T-helper 2 cell treated with Interferon-gamma antibody and Interleukin-4, amounts not matched to agents 5 μg/mL and 100 μg/mL, for 36 hours (primary cell): ENCODE results near the gene C19orf67.
"Not testable (repeated sequence)": the region's sequence is repeated elsewhere in the genome, so short reads cannot be mapped to it uniquely, and the experiment has no call there.

ENCODE experiments used
- DNase-seq: peaks from one replicate; pipeline ENCODE4 v3.0.0; 2021; ENCODE audit warnings: low spot score
- H3K27ac Mint-ChIP-seq: one replicate; pipeline ENCODE4 v1.8.0; 2021; ENCODE audit warnings: mild to moderate bottlenecking, mixed read lengths
- H3K27me3 Mint-ChIP-seq: one replicate; pipeline ENCODE4 v1.8.0; 2021; ENCODE audit warnings: low read depth, mixed read lengths
- H3K36me3 Mint-ChIP-seq: one replicate; pipeline ENCODE4 v1.8.0; 2021; ENCODE audit warnings: low read depth, mixed read lengths
- H3K4me1 Mint-ChIP-seq: one replicate; pipeline ENCODE4 v1.8.0; 2021; ENCODE audit warnings: low read depth, mixed read lengths
- H3K4me3 Mint-ChIP-seq: one replicate; pipeline ENCODE4 v1.8.0; 2022; ENCODE audit warnings: mild to moderate bottlenecking, moderate library complexity, mixed read lengths
- H3K9me3 Mint-ChIP-seq: one replicate; pipeline ENCODE4 v1.8.0; 2021; ENCODE audit warnings: mixed read lengths

The C19orf67 gene

GRCh38 chr19:14051980-14052379 lies 33.6 kb downstream of the C19orf67 start:
- H3K27me3 Mint-ChIP-seq: peaks cover 5% of the 10 kb centered on the region
- H3K4me3 Mint-ChIP-seq: no peak overlapping the region
- no peak overlapping the region for H3K27ac Mint-ChIP-seq
- DNase-seq: no peak
- peaks cover 54% of the 10 kb centered on the region for H3K36me3 Mint-ChIP-seq
- no peaks in the 10 kb centered on the region for H3K9me3 Mint-ChIP-seq
- H3K4me1 Mint-ChIP-seq: peaks cover 1% of the 10 kb centered on the region

GRCh38 chr19:14050961-14051360 lies 34.6 kb downstream of the C19orf67 start:
- not testable (repeated sequence) for H3K4me3 Mint-ChIP-seq
- peaks cover 62% of the 10 kb centered on the region for H3K36me3 Mint-ChIP-seq

GRCh38 chr19:14050512-14050911 lies 35.1 kb downstream of the C19orf67 start:
- H3K27ac Mint-ChIP-seq: no peak overlapping the region
- H3K4me3 Mint-ChIP-seq: no peak overlapping the region
- peaks cover 65% of the 10 kb centered on the region for H3K36me3 Mint-ChIP-seq
- H3K27me3 Mint-ChIP-seq: peaks cover 2% of the 10 kb centered on the region
- no peaks in the 10 kb centered on the region for H3K4me1 Mint-ChIP-seq
- H3K9me3 Mint-ChIP-seq: no peaks in the 10 kb centered on the region
- no peak for DNase-seq

More at GRCh38 chr19:14050961-14051360, 34.6 kb downstream of the C19orf67 start:
- not testable (repeated sequence) for DNase-seq, H3K27me3 Mint-ChIP-seq, H3K27ac Mint-ChIP-seq, H3K9me3 Mint-ChIP-seq, H3K4me1 Mint-ChIP-seq

- peaks cover 58% of the 10 kb centered on the region for H3K36me3 Mint-ChIP-seq
- no peaks in the 10 kb centered on the region for H3K9me3 Mint-ChIP-seq
- no peaks in the 10 kb centered on the region for H3K4me1 Mint-ChIP-seq
- H3K4me3 Mint-ChIP-seq: no peak overlapping the region
- peak; percentile 51 for DNase-seq
- H3K27me3 Mint-ChIP-seq: no peaks in the 10 kb centered on the region
- H3K27ac Mint-ChIP-seq: no peak overlapping the region
Observed at GRCh38 chr19:14048443-14049153, 37.0 kb downstream of the C19orf67 start.

- DNase-seq, H3K27me3 Mint-ChIP-seq, H3K27ac Mint-ChIP-seq, H3K4me3 Mint-ChIP-seq, H3K9me3 Mint-ChIP-seq, H3K4me1 Mint-ChIP-seq: not testable (repeated sequence)
- H3K36me3 Mint-ChIP-seq: peaks cover 61% of the 10 kb centered on the region
Observed at GRCh38 chr19:14047866-14048265, 37.7 kb downstream of the C19orf67 start.

- H3K9me3 Mint-ChIP-seq, H3K4me1 Mint-ChIP-seq, H3K4me3 Mint-ChIP-seq, H3K27me3 Mint-ChIP-seq: not testable (repeated sequence)
- peak; percentile 16 for DNase-seq
- Mint-ChIP-seq H3K36me3 (peaks cover 51% of the 10 kb centered on the region), H3K27ac (peak overlapping the region; percentile 77)
Observed at GRCh38 chr19:14042659-14043608, 42.6 kb downstream of the C19orf67 start.

GRCh38 chr19:14039181-14039580 lies 46.4 kb downstream of the C19orf67 start:
- Mint-ChIP-seq H3K27ac (no peak overlapping the region), H3K9me3 (no peaks in the 10 kb centered on the region), H3K4me1 (peaks cover 6% of the 10 kb centered on the region), H3K36me3 (peaks cover 47% of the 10 kb centered on the region), H3K4me3 (no peak overlapping the region), H3K27me3 (no peaks in the 10 kb centered on the region)
- DNase-seq: no peak

GRCh38 chr19:14035706-14036105 lies 49.9 kb downstream of the C19orf67 start:
- Mint-ChIP-seq H3K27ac (no peak overlapping the region), H3K9me3 (no peaks in the 10 kb centered on the region), H3K4me3 (no peak overlapping the region), H3K4me1 (peaks cover 13% of the 10 kb centered on the region), H3K27me3 (no peaks in the 10 kb centered on the region), H3K36me3 (peaks cover 40% of the 10 kb centered on the region)
- no peak for DNase-seq

- not testable (repeated sequence) for DNase-seq, H3K4me3 Mint-ChIP-seq, H3K27me3 Mint-ChIP-seq, H3K27ac Mint-ChIP-seq, H3K9me3 Mint-ChIP-seq
- Mint-ChIP-seq H3K4me1 (peaks cover 13% of the 10 kb centered on the region), H3K36me3 (peaks cover 40% of the 10 kb centered on the region)
Observed at GRCh38 chr19:14035159-14035558, 50.4 kb downstream of the C19orf67 start.

GRCh38 chr19:14033946-14034345 lies 51.6 kb downstream of the C19orf67 start:
- H3K36me3 Mint-ChIP-seq: peaks cover 31% of the 10 kb centered on the region
- peak overlapping the region; percentile 72 for H3K4me3 Mint-ChIP-seq
- no peaks in the 10 kb centered on the region for H3K9me3 Mint-ChIP-seq
- DNase-seq: no peak
- peak overlapping the region; percentile 76 for H3K27ac Mint-ChIP-seq
- peaks cover 13% of the 10 kb centered on the region for H3K4me1 Mint-ChIP-seq
- no peaks in the 10 kb centered on the region for H3K27me3 Mint-ChIP-seq

GRCh38 chr19:14031719-14032480 lies 53.7 kb downstream of the C19orf67 start, which contains the start of gene IL27RA:
IL27RA (plus strand) TSS chr19:14031762; CDS start chr19:14031873, 111 bp downstream.
- Mint-ChIP-seq H3K4me3 (peak within 1 kb of the TSS; percentile 93), H3K36me3 (peaks cover 17% of the 10 kb centered on the region), H3K4me1 (peaks cover 10% of the 10 kb centered on the region), H3K9me3 (no peaks in the 10 kb centered on the region), H3K27ac (peak within 1 kb of the TSS; percentile 94), H3K27me3 (no peaks in the 10 kb centered on the region)
- DNase-seq: peak; percentile 77
